Astrocyte (in vitro differentiated cells and primary cell): ENCODE data around the gene SLCO4A1. TPM values are rescaled to one million over a fixed set of nuclear protein-coding genes. Genes with fewer than 3 reads are reported as not detected.

ENCODE experiments used
- DNase-seq: peaks from one replicate; pipeline ENCODE4 v3.0.0-alpha.2; 2010; ENCODE audit warnings: low read depth
- FAIRE-seq: peaks from 2 replicates; lab custom pipeline; 2011; peaks lifted over from hg19 to GRCh38; lab: Jason Lieb, UNC
- H2AFZ ChIP-seq: 2 replicates; pipeline ENCODE4 v1.6.0; 2012; ENCODE audit warnings: low read depth, low read length, inconsistent platforms
- H3K27ac ChIP-seq: 2 replicates; pipeline ENCODE4 v1.5.1; 2011; ENCODE audit warnings: low read depth, low read length, inconsistent platforms
- H3K27me3 ChIP-seq: 2 replicates; pipeline ENCODE4 v1.6.0; 2011; ENCODE audit warnings: low read length, inconsistent platforms; ENCODE audit not compliant: insufficient read depth
- H3K36me3 ChIP-seq: 2 replicates; pipeline ENCODE4 v1.5.1; 2011; ENCODE audit warnings: low read length, inconsistent platforms; ENCODE audit not compliant: insufficient read depth
- H3K4me1 ChIP-seq: 2 replicates; pipeline ENCODE4 v1.5.1; 2011; ENCODE audit warnings: low read length, inconsistent platforms; ENCODE audit not compliant: insufficient read depth
- H3K4me2 ChIP-seq: 2 replicates; pipeline ENCODE4 v1.6.0; 2012; ENCODE audit warnings: low read length, inconsistent platforms
- H3K4me3 ChIP-seq: 2 replicates; pipeline ENCODE4 v1.5.1; 2011; ENCODE audit warnings: low read depth, mild to moderate bottlenecking, low read length, inconsistent platforms; ENCODE audit not compliant: insufficient read depth
- H3K79me2 ChIP-seq: 2 replicates; pipeline ENCODE4 v1.6.0; 2012; ENCODE audit warnings: mild to moderate bottlenecking, low read length, inconsistent platforms; ENCODE audit not compliant: insufficient read depth
- H3K9ac ChIP-seq: 2 replicates; pipeline ENCODE4 v1.6.0; 2012; ENCODE audit warnings: mild to moderate bottlenecking, low read length, inconsistent platforms
- H3K9me3 ChIP-seq: 2 replicates; pipeline ENCODE4 v1.5.1; 2012; ENCODE audit warnings: low read depth, mild to moderate bottlenecking, low read length, inconsistent platforms; ENCODE audit not compliant: insufficient read depth
- H4K20me1 ChIP-seq: 2 replicates; pipeline ENCODE4 v1.6.0; 2012; ENCODE audit warnings: low read length, inconsistent platforms; ENCODE audit not compliant: insufficient read depth
- H3K27ac Mint-ChIP-seq: one replicate; pipeline ENCODE4 v1.8.0; 2021; ENCODE audit warnings: mild to moderate bottlenecking, mixed read lengths; ENCODE audit not compliant: unreplicated experiment
- H3K27me3 Mint-ChIP-seq: one replicate; pipeline ENCODE4 v1.8.0; 2021; ENCODE audit warnings: low read depth, mixed read lengths; ENCODE audit not compliant: unreplicated experiment
- H3K36me3 Mint-ChIP-seq: one replicate; pipeline ENCODE4 v1.8.0; 2021; ENCODE audit warnings: low read depth, mixed read lengths; ENCODE audit not compliant: unreplicated experiment
- H3K4me1 Mint-ChIP-seq: one replicate; pipeline ENCODE4 v1.8.0; 2021; ENCODE audit warnings: low read depth, mixed read lengths; ENCODE audit not compliant: unreplicated experiment
- H3K4me3 Mint-ChIP-seq: one replicate; pipeline ENCODE4 v1.8.0; 2021; ENCODE audit warnings: mild to moderate bottlenecking, moderate library complexity, mixed read lengths; ENCODE audit not compliant: unreplicated experiment
- H3K9me3 Mint-ChIP-seq: one replicate; pipeline ENCODE4 v1.8.0; 2021; ENCODE audit warnings: mild to moderate bottlenecking, mixed read lengths; ENCODE audit not compliant: unreplicated experiment
- EZH2 ChIP-seq: IDR thresholded peaks from 2 replicates; pipeline ENCODE4 v1.6.1; 2012; ENCODE audit warnings: mild to moderate bottlenecking, low read length, inconsistent platforms; ENCODE audit not compliant: insufficient read depth
- total RNA-seq: library from RNA; stranded (reverse); gene quantifications from 2 replicates; pipeline ENCODE4 v1.2.1, GENCODE V29; 2021
- TF ChIP-seq, protein P1 (sequence below): IDR thresholded peaks from 2 replicates; pipeline ENCODE4 v1.5.1; 2011; ENCODE audit warnings: low read depth, mild to moderate bottlenecking, inconsistent platforms, low read length, moderate library complexity; ENCODE audit not compliant: insufficient read depth

SLCO4A1 gene
- total RNA-seq, 1 donor from 2014 or later = 0.43 TPM

DNA sequence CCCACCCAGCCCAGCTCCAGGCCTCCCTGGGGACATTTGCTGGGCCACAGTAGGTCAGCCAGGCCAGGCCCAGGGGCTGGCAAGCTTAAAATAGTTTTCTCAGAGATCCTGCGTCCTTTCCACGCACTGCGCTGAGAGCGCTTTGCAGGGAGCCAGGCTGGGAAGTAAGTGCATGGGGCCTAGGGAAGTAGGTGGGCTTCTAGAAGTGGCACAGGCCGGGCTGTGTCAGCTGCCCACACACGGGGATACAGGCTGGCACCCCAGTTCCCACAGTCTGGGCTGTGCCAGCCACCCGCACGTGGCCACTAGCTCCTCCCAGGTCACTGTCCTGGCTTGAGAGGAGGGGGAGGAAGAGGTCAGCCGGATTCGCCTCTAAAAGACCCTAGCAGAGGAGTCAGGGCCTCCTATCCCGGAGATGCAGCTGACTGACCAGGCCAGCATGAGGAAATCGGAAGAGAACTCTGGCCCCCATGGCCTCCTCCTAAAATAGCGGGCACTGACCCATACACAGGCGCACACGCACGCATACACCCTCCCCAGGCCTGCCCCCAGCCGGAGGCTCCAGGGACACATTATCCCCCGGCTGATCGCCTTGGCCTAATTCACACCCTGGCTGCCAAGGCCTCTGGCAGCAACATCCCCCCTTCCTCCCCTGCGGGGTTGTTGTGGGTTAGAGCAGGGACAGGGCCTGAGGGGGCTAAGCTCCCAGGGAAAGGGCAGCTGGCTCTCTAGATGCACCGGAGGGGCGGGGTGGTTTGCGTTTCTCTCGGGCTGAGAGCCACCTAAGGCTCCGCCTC is 5.4 kb downstream of the SLCO4A1 start:
- H3K79me2 ChIP-seq = no peaks in the 10 kb centered on the region
- no peaks in the 10 kb centered on the region for H3K9me3 ChIP-seq
- H2AFZ ChIP-seq = no peak overlapping the region
- H3K27me3 ChIP-seq = peaks cover 13% of the 10 kb centered on the region
- H3K27ac ChIP-seq = no peak overlapping the region
- H4K20me1 ChIP-seq = peaks cover 9% of the 10 kb centered on the region
- no peak for DNase-seq
- TF ChIP-seq, protein P1, sequence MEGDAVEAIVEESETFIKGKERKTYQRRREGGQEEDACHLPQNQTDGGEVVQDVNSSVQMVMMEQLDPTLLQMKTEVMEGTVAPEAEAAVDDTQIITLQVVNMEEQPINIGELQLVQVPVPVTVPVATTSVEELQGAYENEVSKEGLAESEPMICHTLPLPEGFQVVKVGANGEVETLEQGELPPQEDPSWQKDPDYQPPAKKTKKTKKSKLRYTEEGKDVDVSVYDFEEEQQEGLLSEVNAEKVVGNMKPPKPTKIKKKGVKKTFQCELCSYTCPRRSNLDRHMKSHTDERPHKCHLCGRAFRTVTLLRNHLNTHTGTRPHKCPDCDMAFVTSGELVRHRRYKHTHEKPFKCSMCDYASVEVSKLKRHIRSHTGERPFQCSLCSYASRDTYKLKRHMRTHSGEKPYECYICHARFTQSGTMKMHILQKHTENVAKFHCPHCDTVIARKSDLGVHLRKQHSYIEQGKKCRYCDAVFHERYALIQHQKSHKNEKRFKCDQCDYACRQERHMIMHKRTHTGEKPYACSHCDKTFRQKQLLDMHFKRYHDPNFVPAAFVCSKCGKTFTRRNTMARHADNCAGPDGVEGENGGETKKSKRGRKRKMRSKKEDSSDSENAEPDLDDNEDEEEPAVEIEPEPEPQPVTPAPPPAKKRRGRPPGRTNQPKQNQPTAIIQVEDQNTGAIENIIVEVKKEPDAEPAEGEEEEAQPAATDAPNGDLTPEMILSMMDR = no peak
- TF ChIP-seq EZH2 = no peak
- no peak overlapping the region for H3K9ac ChIP-seq
- H3K4me2 ChIP-seq = no peak overlapping the region
- no peak overlapping the region for H3K4me3 ChIP-seq
- no peak for FAIRE-seq
- Mint-ChIP-seq H3K9me3 (no peaks in the 10 kb centered on the region), H3K4me3 (no peak overlapping the region), H3K36me3 (no peaks in the 10 kb centered on the region), H3K27ac (no peak overlapping the region), H3K27me3 (peaks cover 40% of the 10 kb centered on the region), H3K4me1 (peaks cover 5% of the 10 kb centered on the region)
- peaks cover 13% of the 10 kb centered on the region for H3K4me1 ChIP-seq
- H3K36me3 ChIP-seq = no peaks in the 10 kb centered on the region

DNA sequence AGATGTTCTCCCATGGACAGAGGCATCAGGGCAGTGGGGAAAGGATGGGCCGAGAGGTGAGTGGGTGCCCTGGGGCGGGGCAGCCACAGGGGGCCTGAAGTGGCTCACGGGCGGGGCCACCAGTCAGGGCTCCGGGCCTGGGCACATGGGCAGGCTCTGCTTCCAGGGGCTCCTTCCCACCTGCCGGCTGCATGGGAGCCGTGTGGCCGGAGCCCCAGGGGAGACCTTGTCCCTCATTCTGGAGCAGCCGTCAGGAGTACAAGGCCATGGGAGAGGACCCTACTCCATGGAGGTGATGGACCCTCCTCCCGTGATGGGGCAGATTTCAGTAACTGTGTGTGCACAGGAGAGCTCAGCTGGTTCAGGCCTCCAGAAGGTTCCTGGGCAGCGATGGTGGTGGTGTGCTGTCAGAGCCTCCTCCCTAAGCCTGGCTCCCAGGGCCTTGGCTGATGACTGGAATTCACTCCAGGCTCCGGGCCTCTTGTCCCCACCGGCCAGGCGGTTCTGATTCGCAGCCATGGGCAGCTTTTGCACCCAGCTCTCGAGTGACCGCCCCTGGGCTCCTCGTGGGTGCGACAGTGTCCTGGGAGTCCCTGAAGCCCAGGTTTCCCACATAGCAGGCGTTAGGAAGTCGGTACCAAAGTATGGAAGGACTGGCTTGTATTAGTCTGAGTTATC is 6.2 kb downstream of the SLCO4A1 start:
- H3K27ac Mint-ChIP-seq = no peak overlapping the region
- H3K79me2 ChIP-seq = no peaks in the 10 kb centered on the region
- H3K4me1 Mint-ChIP-seq = peaks cover 5% of the 10 kb centered on the region
- no peaks in the 10 kb centered on the region for H3K36me3 Mint-ChIP-seq
- no peak overlapping the region for H3K27ac ChIP-seq
- H3K4me1 ChIP-seq = peaks cover 10% of the 10 kb centered on the region
- no peak overlapping the region for H3K4me3 Mint-ChIP-seq
- H3K9me3 ChIP-seq = no peaks in the 10 kb centered on the region
- no peaks in the 10 kb centered on the region for H3K36me3 ChIP-seq
- H3K9me3 Mint-ChIP-seq = no peaks in the 10 kb centered on the region
- DNase-seq = no peak
- H2AFZ ChIP-seq = no peak overlapping the region
- peaks cover 11% of the 10 kb centered on the region for H3K27me3 ChIP-seq
- no peak overlapping the region for H3K4me3 ChIP-seq
- H4K20me1 ChIP-seq = peaks cover 7% of the 10 kb centered on the region
- H3K9ac ChIP-seq = no peak overlapping the region
- H3K4me2 ChIP-seq = no peak overlapping the region
- H3K27me3 Mint-ChIP-seq = peaks cover 39% of the 10 kb centered on the region
- FAIRE-seq = no peak
- TF ChIP-seq EZH2 = no peak
- TF ChIP-seq, protein P1 = no peak

DNA sequence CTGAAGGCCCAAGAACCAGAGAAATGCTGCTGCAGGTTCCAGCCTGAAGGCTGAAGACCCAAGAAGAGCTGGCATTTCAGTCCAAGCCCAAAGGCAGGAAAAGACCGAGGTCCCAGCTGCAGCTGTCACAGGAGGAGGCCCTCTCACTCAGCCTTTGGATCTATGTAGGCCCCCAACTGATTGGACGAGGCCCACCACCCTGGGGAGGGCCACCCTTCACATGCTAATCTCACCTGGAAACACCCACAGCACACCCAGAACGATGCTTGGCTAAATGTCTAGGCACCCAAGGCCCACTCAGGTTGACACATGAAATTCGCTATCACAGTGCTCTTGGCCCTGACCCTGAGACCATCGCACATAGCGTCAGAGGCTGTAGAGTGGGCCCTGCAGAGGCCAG is 6.8 kb downstream of the SLCO4A1 start:
- no peaks in the 10 kb centered on the region for H3K36me3 Mint-ChIP-seq
- H3K9ac ChIP-seq = no peak overlapping the region
- peaks cover 3% of the 10 kb centered on the region for H4K20me1 ChIP-seq
- no peaks in the 10 kb centered on the region for H3K9me3 Mint-ChIP-seq
- H3K27me3 Mint-ChIP-seq = peaks cover 33% of the 10 kb centered on the region
- H2AFZ ChIP-seq = no peak overlapping the region
- no peak for TF ChIP-seq EZH2
- TF ChIP-seq, protein P1 = no peak
- H3K79me2 ChIP-seq = no peaks in the 10 kb centered on the region
- H3K4me2 ChIP-seq = no peak overlapping the region
- peaks cover 5% of the 10 kb centered on the region for H3K4me1 Mint-ChIP-seq
- H3K27ac ChIP-seq = no peak overlapping the region
- H3K4me3 Mint-ChIP-seq = no peak overlapping the region
- FAIRE-seq (no peak), DNase-seq (no peak)
- H3K27ac Mint-ChIP-seq = no peak overlapping the region
- H3K4me3 ChIP-seq = no peak overlapping the region
- no peaks in the 10 kb centered on the region for H3K36me3 ChIP-seq
- H3K9me3 ChIP-seq = no peaks in the 10 kb centered on the region
- peaks cover 10% of the 10 kb centered on the region for H3K4me1 ChIP-seq
- peaks cover 5% of the 10 kb centered on the region for H3K27me3 ChIP-seq
